Hepatocyte (in vitro differentiated cells): Measurements from ENCODE around the gene FBXL17.

Experiments used
- EZH2 ChIP-seq: fragments of 200-600 bp; sonication (generic); IDR thresholded peaks from 2 replicates; pipeline ENCODE4 v1.6.1; 2016; ENCODE audit warnings: antibody characterized with exemption, mild to moderate bottlenecking, borderline replicate concordance
- EZH2phosphoT487 ChIP-seq: fragments of 200-600 bp; sonication (generic); IDR thresholded peaks from one replicate; pipeline ENCODE4 v1.6.1; 2018; ENCODE audit warnings: antibody characterized with exemption, mild to moderate bottlenecking, low read depth, moderate library complexity; ENCODE audit not compliant: unreplicated experiment, severe bottlenecking
- TF ChIP-seq, protein P1 (sequence below): fragments of 200-600 bp; sonication (generic); IDR thresholded peaks from 2 replicates; pipeline ENCODE4 v1.5.1; 2016; ENCODE audit warnings: antibody characterized with exemption, mild to moderate bottlenecking; ENCODE audit not compliant: poor library complexity

DNA sequence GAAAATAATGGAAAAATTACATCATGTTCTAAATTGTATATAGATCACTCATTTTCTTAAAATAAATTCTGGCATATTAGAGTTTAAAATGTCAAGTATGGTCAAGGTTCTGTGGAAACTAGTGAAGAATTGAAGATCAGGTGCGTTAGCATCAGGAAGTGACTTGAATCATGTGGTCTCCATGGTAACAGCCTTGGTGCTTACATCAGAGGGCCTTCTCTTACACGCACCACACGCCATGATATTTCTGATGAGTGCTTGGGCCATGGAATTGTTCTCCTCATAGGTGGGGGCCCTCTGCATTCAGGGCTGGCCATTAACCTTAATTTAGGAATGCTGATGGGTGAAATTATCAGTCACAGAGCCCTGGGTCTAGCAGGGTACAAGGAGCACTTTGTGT is 423.0 kb downstream of the FBXL17 start:
- TF ChIP-seq, protein P1, sequence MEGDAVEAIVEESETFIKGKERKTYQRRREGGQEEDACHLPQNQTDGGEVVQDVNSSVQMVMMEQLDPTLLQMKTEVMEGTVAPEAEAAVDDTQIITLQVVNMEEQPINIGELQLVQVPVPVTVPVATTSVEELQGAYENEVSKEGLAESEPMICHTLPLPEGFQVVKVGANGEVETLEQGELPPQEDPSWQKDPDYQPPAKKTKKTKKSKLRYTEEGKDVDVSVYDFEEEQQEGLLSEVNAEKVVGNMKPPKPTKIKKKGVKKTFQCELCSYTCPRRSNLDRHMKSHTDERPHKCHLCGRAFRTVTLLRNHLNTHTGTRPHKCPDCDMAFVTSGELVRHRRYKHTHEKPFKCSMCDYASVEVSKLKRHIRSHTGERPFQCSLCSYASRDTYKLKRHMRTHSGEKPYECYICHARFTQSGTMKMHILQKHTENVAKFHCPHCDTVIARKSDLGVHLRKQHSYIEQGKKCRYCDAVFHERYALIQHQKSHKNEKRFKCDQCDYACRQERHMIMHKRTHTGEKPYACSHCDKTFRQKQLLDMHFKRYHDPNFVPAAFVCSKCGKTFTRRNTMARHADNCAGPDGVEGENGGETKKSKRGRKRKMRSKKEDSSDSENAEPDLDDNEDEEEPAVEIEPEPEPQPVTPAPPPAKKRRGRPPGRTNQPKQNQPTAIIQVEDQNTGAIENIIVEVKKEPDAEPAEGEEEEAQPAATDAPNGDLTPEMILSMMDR: no peak
- TF ChIP-seq EZH2phosphoT487: no peak
- TF ChIP-seq EZH2: no peak
